Measurements from ENCODE around the gene ICA1L. TPM values are rescaled to one million over a fixed set of nuclear protein-coding genes. Genes with fewer than 3 reads are reported as not detected.
A peak's percentile ranks its signal among the peaks of the same experiment; 100 is the strongest.
"Not testable (repeated sequence)": the region's sequence is repeated elsewhere in the genome, so short reads cannot be mapped to it uniquely, and the experiment has no call there.

ICA1L gene
- total RNA-seq (2014; rRNA removed; shearing (Covaris generic)), result 0.55 and 1.2 TPM in 2 replicates

DNA sequence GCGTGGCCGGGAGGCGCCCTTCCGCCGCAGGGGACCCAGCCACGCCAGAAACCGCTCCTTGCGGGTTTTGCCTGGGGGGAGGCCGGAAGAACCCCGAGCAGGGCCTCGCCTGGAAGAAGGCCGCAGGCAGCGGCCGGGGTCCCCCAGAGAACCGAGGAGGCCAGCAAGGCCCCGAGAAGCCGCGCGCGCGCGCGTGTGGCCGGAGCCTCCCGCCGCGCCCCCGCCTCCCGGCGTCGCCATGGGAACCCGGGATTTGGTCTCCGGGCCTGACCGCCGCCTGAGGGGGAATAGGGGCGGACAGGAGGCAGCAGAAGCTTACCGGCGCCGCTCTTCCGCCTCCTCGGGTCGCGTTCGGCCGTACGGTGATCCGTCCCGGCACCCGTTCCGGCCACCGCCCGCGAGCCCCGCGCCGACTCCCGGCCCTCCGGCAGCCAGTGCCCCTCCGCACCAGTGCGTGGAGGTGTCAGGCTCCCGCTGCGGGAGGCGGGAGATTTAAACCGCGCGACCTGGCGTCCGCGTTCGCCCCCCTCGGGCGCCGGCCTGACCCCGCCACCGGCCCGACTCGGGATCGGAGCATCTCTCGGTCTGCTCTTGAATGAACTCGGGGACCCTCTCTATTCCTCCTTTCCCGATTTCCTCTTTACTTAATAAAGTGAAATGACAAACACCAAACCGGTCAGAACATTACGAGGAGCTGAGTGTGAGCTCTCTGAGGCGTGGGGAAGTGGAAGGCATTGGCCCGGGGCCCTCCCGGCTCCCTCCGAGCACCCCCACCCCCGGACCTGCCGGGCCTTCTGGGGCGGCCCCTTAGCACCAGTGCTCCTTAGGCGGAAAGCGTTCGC, at the start of gene ICA1L:
Gene ICA1L, minus strand, starts transcription at position 467 of the 842 bp plus-strand sequence. CDS start 42,757 bp downstream, outside the sequence.
- Histone ChIP-seq H3K36me3 (replicated peaks; ENCODE audit: control insufficient read depth, insufficient read depth, low read length) (no peaks in the 10 kb centered on the region), H3K4me3 (ENCODE audit: insufficient read depth, low read depth, low read length) (peak within 1 kb of the TSS; percentile 72)

DNA sequence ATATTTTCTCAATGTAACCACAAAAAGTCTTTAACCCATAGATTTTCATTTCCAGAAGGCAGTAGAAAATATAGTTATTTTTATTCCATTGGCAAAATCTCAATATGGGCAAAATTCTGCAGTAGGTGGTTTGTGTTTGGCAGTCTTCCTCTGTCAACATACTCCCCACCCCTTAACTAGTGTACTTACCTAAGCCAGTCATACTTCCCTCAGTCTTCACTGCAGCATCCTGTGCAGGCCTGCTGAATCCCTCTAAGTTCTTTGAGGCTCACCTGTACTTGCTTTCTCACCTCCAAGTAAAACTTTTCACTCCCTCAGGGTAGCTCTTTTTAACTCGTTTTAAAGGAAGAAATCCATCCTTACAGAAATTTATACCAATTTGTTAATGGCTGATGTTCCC, 47.3 kb upstream of the ICA1L start:
- no peak overlapping the region for H3K4me3 ChIP-seq (ENCODE audit: insufficient read depth, low read depth, low read length)
- H3K27me3 ChIP-seq (ENCODE audit: control insufficient read depth, insufficient read depth, low read length), result no peaks in the 10 kb centered on the region
- no peak for DNase-seq
- no peaks in the 10 kb centered on the region for H3K36me3 ChIP-seq (replicated peaks; ENCODE audit: control insufficient read depth, insufficient read depth, low read length)

More for the DNA sequence above, at the start of gene ICA1L:
- peak; percentile 88 for DNase-seq
- H3K27me3 ChIP-seq (ENCODE audit: control insufficient read depth, insufficient read depth, low read length), result peaks cover 5% of the 10 kb centered on the region; the same call in 1 of the 2 replicates

DNA sequence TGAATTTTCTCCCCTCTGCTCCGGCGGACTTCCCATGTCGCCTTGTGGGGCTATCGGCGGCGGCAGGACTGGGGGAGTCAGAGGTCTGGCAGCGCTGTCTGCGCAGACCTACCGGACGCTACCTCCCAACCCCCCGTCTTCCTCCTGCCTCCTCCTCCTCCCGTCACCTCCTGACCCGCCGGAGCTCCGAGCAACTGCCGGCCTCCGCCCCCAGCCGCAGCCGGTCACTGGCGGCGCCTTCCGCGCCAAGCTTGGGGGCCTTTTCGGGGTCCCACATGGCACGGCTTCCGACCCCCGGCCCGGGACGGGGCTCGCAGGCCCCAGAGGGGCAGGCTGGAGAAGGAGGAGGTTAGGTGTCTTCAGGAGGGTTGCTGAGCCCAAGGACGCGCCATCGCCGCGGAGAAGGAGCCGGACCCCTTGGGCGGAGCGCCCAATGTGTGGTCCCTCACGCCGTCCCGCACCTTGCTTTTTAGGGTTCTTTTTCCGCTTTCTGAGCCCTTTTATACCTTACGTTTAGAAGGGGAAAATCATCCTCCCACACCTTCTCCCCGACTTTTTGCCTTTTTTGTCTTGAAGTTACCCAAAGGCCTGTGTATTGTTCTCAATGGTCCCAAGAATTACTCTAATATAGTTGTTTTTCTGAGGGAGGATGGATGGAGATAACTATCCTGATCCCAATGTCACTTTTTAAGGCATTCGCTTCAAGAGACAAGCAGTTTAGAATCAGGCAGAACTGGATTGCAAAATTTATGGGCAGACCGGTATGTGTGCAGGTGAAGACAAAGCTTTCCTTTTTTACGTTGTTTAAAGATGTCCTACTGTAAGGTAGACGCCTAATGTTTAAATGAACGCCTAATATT, 41.0 kb upstream of the ICA1L start:
- H3K27me3 ChIP-seq (ENCODE audit: control insufficient read depth, insufficient read depth, low read length); H3K36me3 ChIP-seq (replicated peaks; ENCODE audit: control insufficient read depth, insufficient read depth, low read length); DNase-seq: not testable (repeated sequence)
- H3K4me3 ChIP-seq (ENCODE audit: insufficient read depth, low read depth, low read length), result peak overlapping the region; percentile 79

GRCh38 chr2:202911512-202912341, 40.2 kb upstream of the ICA1L start, which contains the start of the genes CARF and WDR12:
Gene CARF (plus strand): TSS chr2:202912275. CDS start chr2:202941903, 29,628 bp downstream.
Gene WDR12 (minus strand): TSS chr2:202911673. CDS start chr2:202911476, 197 bp downstream.
- no peaks in the 10 kb centered on the region; the same call in 1 of the 2 replicates for H3K36me3 ChIP-seq (replicated peaks; ENCODE audit: control insufficient read depth, insufficient read depth, low read length)
- peak within 1 kb of the TSS; percentile 79 for H3K4me3 ChIP-seq (ENCODE audit: insufficient read depth, low read depth, low read length)
- no peaks in the 10 kb centered on the region for H3K27me3 ChIP-seq (ENCODE audit: control insufficient read depth, insufficient read depth, low read length)
- peak; percentile 90 for DNase-seq

DNA sequence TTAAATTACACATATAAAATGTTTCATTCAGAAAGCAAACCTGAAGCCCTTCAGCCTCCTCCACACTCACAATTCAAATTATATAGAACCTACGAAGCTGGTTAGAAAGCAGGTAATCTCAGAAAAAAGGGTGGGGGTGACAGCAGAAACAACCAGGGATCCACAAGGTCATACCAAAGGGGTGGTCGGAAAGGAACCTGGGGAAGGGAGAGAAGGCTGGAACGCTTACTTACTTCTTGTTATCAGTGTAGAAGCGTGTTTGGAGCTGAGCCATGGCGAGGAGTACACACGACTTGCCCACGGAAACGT, 39.6 kb upstream of the ICA1L start:
- DNase-seq, result peak; percentile 22
- Histone ChIP-seq H3K36me3 (replicated peaks; ENCODE audit: control insufficient read depth, insufficient read depth, low read length) (no peaks in the 10 kb centered on the region; the same call in 1 of the 2 replicates), H3K27me3 (ENCODE audit: control insufficient read depth, insufficient read depth, low read length) (no peaks in the 10 kb centered on the region), H3K4me3 (ENCODE audit: insufficient read depth, low read depth, low read length) (peak overlapping the region; percentile 79)

DNA sequence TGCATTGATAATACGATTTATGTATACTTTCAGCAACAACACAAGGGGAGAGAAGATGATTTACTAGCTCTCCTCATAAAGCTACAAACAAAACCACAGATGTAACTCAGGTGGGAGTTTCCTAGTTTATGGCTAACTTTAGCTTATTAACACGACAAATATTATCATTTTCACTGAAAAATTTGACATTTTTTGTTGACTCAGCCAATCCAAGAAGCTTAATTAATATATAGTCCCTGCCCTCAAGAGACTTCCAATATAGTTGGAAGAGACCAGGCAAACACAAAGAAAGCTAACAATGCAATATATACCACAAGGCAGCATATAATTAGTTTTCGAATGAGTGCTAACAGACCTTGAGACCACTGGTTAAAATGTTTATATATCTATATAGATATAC, 39.1 kb upstream of the ICA1L start:
- Histone ChIP-seq H3K36me3 (replicated peaks; ENCODE audit: control insufficient read depth, insufficient read depth, low read length) (no peaks in the 10 kb centered on the region; the same call in 1 of the 2 replicates), H3K4me3 (ENCODE audit: insufficient read depth, low read depth, low read length) (peak overlapping the region; percentile 79), H3K27me3 (ENCODE audit: control insufficient read depth, insufficient read depth, low read length) (no peaks in the 10 kb centered on the region)
- no peak for DNase-seq

DNA sequence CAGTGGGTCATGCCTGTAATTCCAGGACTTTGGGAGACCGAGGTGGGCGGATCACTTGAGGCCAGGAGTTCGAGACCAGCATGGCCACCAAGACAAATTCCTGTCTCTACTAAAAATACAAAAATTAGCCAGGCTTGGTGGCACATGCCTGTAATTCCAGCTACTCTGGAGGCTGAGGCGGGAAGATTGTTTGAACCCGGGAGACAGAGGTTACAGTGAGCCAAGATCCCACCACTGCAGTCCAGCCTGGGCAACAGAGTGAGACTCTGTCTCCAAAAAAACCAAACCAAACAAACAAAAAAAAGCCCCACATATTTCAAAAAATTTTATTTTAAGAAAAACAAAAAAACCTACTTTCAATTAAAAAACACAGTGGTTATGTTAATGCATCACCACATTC, 38.7 kb upstream of the ICA1L start:
- not testable (repeated sequence) for H3K36me3 ChIP-seq (replicated peaks; ENCODE audit: control insufficient read depth, insufficient read depth, low read length); DNase-seq; H3K27me3 ChIP-seq (ENCODE audit: control insufficient read depth, insufficient read depth, low read length)
- peak overlapping the region; percentile 79; the same call in 1 of the 2 replicates for H3K4me3 ChIP-seq (ENCODE audit: insufficient read depth, low read depth, low read length)

DNA sequence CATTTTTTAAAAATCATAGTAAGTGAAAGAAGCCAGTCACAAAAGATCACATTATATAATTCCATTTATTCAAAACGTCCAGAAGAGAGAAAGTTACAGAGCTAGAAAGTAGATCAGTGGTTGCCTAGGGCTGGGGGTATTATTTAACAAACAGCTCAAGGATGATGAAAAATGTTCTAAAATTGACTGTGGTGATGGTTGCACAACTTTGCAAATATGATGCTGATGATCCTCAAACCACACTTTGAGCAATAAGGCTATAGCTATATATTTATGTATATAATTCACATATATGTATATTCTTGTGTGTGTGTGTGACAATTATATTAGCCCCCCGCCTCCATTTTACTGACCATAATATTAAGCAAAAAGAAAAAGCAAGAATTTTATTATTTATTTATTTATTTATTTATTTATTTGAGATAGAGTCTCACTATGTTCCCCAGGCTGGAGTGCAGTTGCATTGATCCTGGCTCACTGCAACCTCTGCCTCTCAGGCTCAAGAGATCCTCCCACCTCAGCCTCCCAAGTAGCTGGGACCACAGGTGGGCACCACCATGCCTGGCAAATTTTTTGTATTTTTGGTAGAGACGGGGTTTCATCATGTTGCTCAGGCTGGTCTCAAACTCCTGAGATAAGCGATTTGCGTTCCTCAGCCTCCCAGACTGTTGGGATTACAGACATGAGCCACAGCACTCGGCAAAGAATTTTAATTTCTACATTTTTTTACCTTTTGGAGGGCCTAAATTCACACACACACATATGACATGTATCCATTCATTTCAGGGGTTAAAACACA, 38.0 kb upstream of the ICA1L start:
- Histone ChIP-seq H3K27me3 (ENCODE audit: control insufficient read depth, insufficient read depth, low read length) (no peaks in the 10 kb centered on the region), H3K36me3 (replicated peaks; ENCODE audit: control insufficient read depth, insufficient read depth, low read length) (no peaks in the 10 kb centered on the region; the same call in 1 of the 2 replicates), H3K4me3 (ENCODE audit: insufficient read depth, low read depth, low read length) (no peak overlapping the region)
- no peak for DNase-seq

- no peak overlapping the region for H3K4me3 ChIP-seq (ENCODE audit: insufficient read depth, low read depth, low read length)
- H3K27me3 ChIP-seq (ENCODE audit: control insufficient read depth, insufficient read depth, low read length), result no peaks in the 10 kb centered on the region
- no peak for DNase-seq
- H3K36me3 ChIP-seq (replicated peaks; ENCODE audit: control insufficient read depth, insufficient read depth, low read length), result no peaks in the 10 kb centered on the region; the same call in 1 of the 2 replicates
These were observed 36.6 kb upstream of the ICA1L start for GRCh38 chr2:202908186-202908585.

GRCh38 chr2:202905507-202905906, 33.9 kb upstream of the ICA1L start:
- DNase-seq; H3K27me3 ChIP-seq (ENCODE audit: control insufficient read depth, insufficient read depth, low read length); H3K4me3 ChIP-seq (ENCODE audit: insufficient read depth, low read depth, low read length); H3K36me3 ChIP-seq (replicated peaks; ENCODE audit: control insufficient read depth, insufficient read depth, low read length): not testable (repeated sequence)

DNA sequence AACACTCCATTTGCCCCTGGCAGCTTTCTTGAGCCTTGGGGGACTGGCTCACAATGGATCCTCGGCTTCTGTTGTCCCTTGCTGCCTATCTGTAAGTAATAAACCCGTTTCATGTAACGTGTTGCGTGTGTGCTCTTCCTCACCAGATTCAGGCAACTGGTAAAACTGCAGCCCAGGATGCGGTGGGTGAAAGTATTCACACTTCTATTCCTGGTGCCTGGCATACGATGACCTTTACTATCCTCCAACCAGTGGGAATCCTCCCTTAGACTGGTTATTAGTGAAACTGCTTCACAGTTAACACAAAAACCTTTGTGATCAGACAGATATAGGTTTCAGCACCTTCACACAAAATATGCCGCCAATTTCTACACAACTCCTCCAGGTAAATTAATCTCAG, 13.6 kb upstream of the ICA1L start:
- no peak for DNase-seq
- H3K36me3 ChIP-seq (replicated peaks; ENCODE audit: control insufficient read depth, insufficient read depth, low read length), result peaks cover 22% of the 10 kb centered on the region
- no peaks in the 10 kb centered on the region for H3K27me3 ChIP-seq (ENCODE audit: control insufficient read depth, insufficient read depth, low read length)
- no peak overlapping the region for H3K4me3 ChIP-seq (ENCODE audit: insufficient read depth, low read depth, low read length)

GRCh38 chr2:202883987-202884675, 12.6 kb upstream of the ICA1L start:
- DNase-seq, result no peak

GRCh38 chr2:202881570-202881969, 10.0 kb upstream of the ICA1L start:
- DNase-seq, result no peak
- H3K4me3 ChIP-seq (ENCODE audit: insufficient read depth, low read depth, low read length), result no peak overlapping the region
- peaks cover 16% of the 10 kb centered on the region for H3K36me3 ChIP-seq (replicated peaks; ENCODE audit: control insufficient read depth, insufficient read depth, low read length)
- no peaks in the 10 kb centered on the region for H3K27me3 ChIP-seq (ENCODE audit: control insufficient read depth, insufficient read depth, low read length)

More at GRCh38 chr2:202883987-202884675, 12.6 kb upstream of the ICA1L start:
- H3K4me3 ChIP-seq (ENCODE audit: insufficient read depth, low read depth, low read length), result no peak overlapping the region
- no peaks in the 10 kb centered on the region for H3K27me3 ChIP-seq (ENCODE audit: control insufficient read depth, insufficient read depth, low read length)
- H3K36me3 ChIP-seq (replicated peaks; ENCODE audit: control insufficient read depth, insufficient read depth, low read length), result peaks cover 17% of the 10 kb centered on the region
